H1 (cell line): ENCODE measurements around the gene PI4KA.

Source experiments
- CEBPB ChIP-seq: IDR thresholded peaks from 2 replicates; pipeline ENCODE4 v1.6.1; 2012; ENCODE audit warnings: low read depth, low read length
- GABPA ChIP-seq: IDR thresholded peaks from 2 replicates; pipeline ENCODE4 v1.6.1; 2011; ENCODE audit warnings: mild to moderate bottlenecking, low read length, moderate library complexity, borderline replicate concordance; ENCODE audit not compliant: insufficient read depth
- POLR2A ChIP-seq, 2 experiments: IDR thresholded peaks; 1 replicate in 1 of 2; 2 replicates in 1 of 2; pipeline ENCODE4 v1.6.1; 2011; ENCODE audit warnings: low read depth in 2 of 2, low read length in 2 of 2, mild to moderate bottlenecking in 2 of 2; ENCODE audit errors: control extremely low read depth in 1 of 2
- SP2 ChIP-seq: IDR thresholded peaks from 2 replicates; pipeline ENCODE4 v1.6.1; 2012; ENCODE audit warnings: mild to moderate bottlenecking, low read length, inconsistent platforms

- no peak for TF ChIP-seq CEBPB
- TF ChIP-seq POLR2A (IDR thresholded peaks at IDR 0.05; ENCODE audit: control extremely low read depth in 1 of 2, low read depth in 2 of 2, low read length in 2 of 2): no peak
- TF ChIP-seq SP2: no peak
- no peak for TF ChIP-seq GABPA
These were observed 16.7 kb upstream of the PI4KA start for GRCh38 chr22:20875296-20875695.
